GM12872 (cell line): ENCODE results near the gene FAIM2.

Source experiments
- CTCF ChIP-seq: IDR thresholded peaks from 3 replicates; pipeline ENCODE4 v1.5.1; 2011; ENCODE audit warnings: low read depth, mild to moderate bottlenecking, low read length, moderate library complexity; ENCODE audit not compliant: insufficient read depth

The FAIM2 gene

GRCh38 chr12:49943625-49943960, 39.9 kb upstream of the FAIM2 start:
- no peak for TF ChIP-seq CTCF

GRCh38 chr12:49942921-49943624, 39.4 kb upstream of the FAIM2 start:
- no peak for TF ChIP-seq CTCF

GRCh38 chr12:49942512-49942893, 38.8 kb upstream of the FAIM2 start:
- TF ChIP-seq CTCF: no peak

- TF ChIP-seq CTCF: no peak
Observed at GRCh38 chr12:49941556-49942511, 38.1 kb upstream of the FAIM2 start.

- TF ChIP-seq CTCF: no peak
Observed at GRCh38 chr12:49939707-49940106, 36.0 kb upstream of the FAIM2 start.

GRCh38 chr12:49939307-49939706, 35.6 kb upstream of the FAIM2 start:
- no peak for TF ChIP-seq CTCF

- TF ChIP-seq CTCF: no peak
Observed at GRCh38 chr12:49937639-49938300, 34.1 kb upstream of the FAIM2 start.
